Endometrium (tissue), 2 donors: ENCODE data around the gene GMDS.

Experiments
- FAIRE-seq: peaks from 2 replicates; lab custom pipeline; 2012; peaks lifted over from hg19 to GRCh38; lab: Jason Lieb, UNC
- donor health status: control.
- donor health status: control.

Gene GMDS

GRCh38 chr6:1601158-1602048, 644.0 kb downstream of the GMDS start:
- no peak for FAIRE-seq

DNA sequence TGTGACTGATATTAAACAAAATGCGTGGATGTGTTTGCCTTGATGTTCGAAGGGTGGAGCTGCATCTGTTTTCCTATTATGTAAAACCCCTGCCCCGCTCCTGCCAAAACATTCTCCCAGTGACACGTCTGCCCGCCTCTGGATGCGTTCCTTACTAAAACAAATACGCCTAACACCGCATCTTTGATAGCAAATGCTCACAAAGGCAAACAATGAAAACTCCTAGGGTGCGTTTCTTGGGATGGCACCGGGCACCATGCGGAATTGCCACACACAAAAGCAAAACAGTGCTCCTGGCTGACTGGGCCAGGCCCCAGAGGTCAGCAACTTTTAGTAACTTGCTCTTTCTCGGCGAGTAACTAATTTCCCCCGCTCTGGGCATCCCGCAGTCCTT, 644.6 kb downstream of the GMDS start:
- no peak for FAIRE-seq

- no peak for FAIRE-seq
These were observed 645.2 kb downstream of the GMDS start for GRCh38 chr6:1600063-1600763.

- FAIRE-seq = no peak
These were observed 645.9 kb downstream of the GMDS start for GRCh38 chr6:1599469-1599868.

DNA sequence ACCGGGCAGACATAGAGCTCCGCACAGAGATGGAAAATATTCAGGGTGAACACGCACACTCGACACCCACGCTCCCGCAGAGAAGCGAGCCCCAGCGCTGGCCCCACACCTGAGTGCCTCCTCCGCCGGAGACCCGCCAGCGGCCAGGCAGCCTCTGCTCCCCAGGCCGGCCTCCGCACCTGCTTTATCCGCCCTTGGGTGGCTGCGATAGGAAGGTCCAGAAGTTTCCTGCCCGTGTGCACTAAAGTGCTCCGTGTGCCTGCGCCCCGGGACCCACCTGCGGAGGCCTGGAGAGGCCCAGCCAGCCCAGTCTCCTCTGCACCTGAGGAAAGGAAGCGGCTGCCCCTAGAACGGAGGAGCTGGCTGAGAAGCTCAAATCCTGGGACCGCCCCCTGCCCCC, 646.5 kb downstream of the GMDS start:
- no peak for FAIRE-seq

- FAIRE-seq = no peak
These were observed 647.0 kb downstream of the GMDS start for GRCh38 chr6:1598433-1598832.

DNA sequence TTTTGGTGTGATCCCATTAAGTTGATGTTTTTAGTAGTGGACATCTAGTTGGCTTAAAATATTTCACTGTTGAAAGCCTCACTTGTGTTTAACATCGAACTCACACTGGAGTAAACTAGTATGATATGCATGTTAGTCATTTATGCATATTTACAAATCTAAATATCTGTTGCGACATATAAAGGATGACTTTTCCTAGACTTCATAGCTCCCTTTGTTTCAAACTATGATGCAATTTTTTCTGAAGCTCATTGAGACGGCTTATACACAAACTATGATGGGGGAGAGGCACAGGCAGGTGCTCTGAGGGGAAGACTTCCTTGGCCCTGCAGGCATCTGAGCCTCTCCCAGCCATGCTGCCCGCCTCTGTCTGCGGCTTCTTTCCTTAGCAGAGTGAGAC, 647.5 kb downstream of the GMDS start:
- FAIRE-seq = no peak

DNA sequence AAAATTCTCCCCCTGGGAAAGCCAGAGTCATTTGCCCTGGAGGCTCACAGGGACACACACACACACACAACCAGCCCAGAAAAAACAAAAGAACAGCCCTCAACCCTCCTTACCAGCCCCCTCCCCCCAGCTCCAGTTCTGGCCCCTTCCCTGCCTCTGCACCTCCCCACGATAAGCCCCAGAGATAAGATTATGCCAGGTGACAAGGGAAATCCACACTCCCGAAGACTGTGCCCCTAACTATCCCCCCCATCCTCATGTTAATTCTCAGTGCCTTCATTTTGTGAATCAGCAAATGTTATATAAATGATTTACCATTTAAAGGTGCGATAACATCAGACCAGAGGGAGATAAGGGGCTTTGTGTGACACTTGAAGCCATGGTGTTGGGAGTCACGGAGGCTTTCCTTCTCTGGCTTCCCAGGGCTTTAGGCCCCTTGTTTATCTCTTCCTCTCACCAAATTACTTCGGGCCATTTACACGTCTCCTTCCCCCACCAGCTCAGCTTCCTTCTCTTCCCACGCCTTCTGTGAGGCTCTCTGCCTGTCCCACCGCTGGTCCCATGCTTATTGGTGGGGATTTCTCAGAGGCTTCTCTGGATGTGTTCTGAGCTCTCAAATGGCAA, 648.2 kb downstream of the GMDS start:
- FAIRE-seq = no peak

DNA sequence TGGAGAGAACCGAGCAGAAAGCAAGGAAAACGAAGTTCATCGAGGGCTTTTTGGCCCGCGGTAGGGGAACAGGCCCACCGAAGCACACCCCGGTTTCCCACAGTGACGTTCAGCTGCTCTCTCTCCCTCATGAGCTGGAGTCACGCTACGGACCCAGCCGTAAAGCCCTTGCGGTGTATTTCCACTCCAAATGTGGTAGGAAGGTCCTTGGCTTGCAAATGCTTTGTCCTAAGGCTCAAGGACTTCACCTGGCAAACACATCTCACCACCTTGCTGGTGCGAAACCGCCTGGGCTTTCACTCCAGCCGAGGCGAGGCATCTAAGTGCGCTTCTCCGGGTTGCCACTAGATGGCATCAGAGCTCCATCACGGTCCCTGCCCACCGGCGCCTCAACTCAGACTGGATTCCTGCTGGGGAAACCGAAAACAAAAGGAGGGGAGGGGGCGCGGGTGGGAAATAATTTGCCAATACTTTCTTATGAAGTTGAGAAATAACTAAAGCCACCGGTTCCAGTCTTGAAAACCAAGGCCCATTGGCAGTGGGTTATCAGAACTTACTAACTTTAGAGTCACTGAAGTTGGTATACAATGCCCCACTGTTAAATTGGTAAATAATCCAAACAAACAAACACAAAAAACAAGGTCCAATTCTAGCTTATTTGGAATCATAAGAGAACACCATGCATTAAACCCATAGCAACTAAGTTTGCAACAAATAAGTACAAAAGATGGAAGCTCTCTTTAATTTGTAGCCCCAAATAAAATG, 649.1 kb downstream of the GMDS start:
- FAIRE-seq = no peak

GRCh38 chr6:1595271-1596087, 649.9 kb downstream of the GMDS start:
- FAIRE-seq = no peak

- FAIRE-seq = no peak
These were observed 650.8 kb downstream of the GMDS start for GRCh38 chr6:1594445-1595200.

DNA sequence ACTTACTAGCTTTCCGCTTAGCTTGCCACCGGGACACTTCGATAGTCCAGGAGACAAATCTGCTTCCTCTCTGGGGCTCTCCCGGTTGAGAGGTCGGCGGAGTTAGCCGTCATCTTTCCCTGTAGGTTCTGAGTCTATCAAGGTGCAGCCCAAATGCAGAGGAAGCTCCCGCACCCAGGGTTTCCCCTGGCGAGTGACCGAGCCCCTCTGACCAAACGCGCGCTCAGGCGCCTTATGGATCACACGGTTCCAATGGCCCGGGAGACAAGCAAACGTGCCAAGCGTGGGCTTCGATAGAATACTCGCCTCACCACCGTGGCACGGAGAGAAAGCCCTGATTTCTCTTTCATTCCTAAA, 651.5 kb downstream of the GMDS start:
- FAIRE-seq = no peak

DNA sequence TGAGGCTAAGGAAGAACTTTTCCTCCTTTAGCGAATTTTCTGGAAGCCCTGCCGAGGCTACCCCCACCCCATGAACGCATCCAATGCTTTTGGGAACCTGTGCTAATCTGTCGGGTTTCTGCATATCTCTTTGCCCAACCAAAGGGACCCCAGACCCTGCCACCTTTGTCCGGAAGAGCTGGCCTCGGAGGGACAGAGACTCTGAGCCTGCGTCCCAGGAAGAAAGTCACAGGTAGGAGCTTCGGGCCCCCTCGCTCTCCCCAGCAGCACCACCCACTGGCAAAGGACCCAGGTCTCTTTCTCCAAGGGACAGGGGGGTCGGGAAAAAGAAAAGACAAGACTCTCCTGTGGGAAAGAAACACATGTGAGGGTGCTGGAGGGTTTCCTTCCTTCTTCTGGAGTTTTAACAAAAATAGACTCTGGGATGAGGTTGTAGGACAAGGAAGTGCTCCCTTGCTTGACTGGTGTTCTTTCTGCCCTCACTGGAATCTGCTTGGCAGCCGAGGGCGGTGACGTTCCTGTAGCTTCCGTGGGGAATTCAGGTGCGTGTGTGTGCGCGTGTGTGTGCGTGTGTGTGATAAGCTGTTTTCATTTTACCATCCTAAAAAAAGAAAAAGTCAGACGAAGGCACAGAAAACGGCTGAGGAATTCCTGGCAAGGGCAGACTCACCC, 652.0 kb downstream of the GMDS start:
- no peak for FAIRE-seq

DNA sequence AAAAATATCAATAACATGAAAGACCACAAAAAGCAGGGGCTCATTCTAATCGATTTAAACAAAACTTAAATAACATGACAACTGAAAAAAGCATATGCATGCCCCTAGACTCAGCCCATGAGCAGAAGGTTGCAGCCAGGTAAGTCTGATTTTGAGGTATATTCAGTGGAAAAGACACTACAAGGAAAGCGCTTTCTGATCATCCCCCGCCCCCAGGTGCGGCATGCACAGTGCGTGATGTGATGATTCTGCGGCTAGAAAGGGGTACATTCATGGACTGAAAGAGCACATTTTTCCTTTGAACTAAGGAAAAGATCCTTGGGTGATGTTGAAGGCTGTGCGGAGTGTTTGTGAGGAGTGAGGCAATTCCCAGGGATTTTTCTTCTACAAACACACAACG, 652.6 kb downstream of the GMDS start:
- no peak for FAIRE-seq

DNA sequence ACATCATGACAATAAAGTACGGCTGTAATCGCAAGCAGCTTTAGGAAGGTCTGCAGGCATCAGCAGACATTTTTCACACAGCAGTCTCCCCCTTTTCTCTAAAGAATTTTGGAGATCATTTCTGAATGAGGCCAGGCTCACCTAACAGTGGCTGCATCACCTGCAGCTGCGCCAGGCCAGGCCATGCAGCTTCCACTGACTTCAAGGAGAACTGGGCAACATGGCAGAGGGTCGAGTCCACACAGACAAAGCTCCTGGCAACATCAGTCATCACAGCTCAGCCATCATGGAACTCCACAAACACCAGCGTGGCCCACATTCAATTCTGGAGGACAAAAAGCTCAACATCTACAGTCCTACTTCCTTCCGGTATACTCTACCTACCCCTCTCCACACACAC, 653.5 kb downstream of the GMDS start:
- no peak for FAIRE-seq

DNA sequence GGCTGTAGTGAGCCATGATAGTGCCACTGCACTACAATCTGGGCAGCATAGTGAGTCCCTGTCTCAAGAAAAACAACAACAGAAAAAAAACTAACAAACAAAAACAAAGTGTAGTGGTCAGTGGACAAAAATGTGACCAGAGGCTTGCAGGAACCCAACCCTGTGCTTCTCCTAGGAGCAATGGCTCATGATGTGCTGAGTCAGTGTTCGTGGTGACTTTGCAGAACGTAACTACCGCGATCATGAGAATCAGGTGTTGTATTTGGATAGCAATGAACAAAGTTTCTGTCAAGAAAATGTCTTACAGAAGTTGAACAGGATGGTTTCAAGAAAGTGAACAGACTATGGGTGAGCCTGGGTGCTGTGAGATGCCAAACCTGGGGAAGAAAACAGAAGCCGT, 654.2 kb downstream of the GMDS start:
- no peak for FAIRE-seq

DNA sequence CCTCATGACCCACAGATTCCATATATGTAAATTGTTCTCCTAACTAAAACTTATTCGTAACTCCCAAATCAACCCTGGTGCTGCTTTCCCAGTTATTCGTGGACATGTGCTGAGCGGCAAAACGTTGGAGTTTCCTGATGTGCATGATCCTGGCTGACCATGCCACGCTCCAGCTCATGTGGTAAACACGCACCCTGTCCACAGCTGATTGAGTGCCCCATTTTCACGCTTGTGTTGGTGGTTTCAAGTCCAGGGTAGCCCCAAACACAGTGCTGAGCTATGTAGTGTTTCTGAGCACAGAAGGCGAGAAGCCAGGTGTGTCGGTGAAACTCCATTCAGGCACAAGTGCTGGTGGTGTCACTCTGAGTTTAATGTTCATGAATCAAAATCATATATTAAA, 654.8 kb downstream of the GMDS start:
- no peak for FAIRE-seq

DNA sequence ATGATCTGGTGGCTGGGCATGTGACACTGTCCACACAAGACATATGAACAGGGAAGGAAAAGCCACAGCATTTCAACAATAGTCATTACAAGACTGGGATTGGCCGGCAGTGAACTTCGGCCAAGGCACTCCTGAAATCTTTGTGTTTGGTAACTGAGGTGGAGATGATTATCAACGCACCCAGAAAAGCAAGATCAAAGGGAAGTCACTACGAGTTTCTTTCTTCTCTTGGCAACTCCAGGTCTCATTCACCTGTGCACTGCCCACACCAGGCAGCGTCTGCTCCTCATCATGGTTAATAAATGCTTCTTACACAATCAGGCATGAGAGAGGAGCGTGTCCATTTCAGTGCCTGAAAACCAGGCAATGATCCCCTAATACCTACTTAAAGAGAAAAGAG, 656.2 kb downstream of the GMDS start:
- FAIRE-seq = no peak

DNA sequence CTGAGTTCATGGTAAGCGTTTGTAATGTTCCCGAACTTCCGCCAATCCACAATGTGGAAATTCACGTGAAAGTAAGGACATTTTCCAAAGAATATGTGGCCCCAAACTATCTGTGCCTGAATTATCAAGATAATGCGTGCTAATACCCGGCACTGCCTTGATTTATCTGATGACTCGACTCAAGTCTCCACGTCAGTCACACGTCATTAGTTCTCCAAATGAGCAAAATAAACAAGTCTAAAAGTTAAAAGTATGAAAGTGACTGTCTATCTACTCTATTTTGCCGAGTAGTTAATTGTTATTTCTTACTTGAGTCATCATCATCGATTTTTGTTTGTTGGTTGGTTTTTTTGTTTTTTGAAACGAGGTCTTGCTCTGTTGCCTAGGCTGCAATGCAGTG, 657.4 kb downstream of the GMDS start:
- no peak for FAIRE-seq

GRCh38 chr6:1587546-1587945, 657.9 kb downstream of the GMDS start:
- no peak for FAIRE-seq
